K562 (cell line): Measurements from ENCODE around the gene COL23A1. TPM values are rescaled to one million over a fixed set of nuclear protein-coding genes. Genes with fewer than 3 reads are reported as not detected.
"Not testable (repeated sequence)": the region's sequence is repeated elsewhere in the genome, so short reads cannot be mapped to it uniquely, and the experiment has no call there.

Experiments used
- ATAC-seq: fragments of 200-7000 bp; cut with Tn5 transposase; 3 replicates; pipeline ENCODE4 v1.9.1; 2020; ENCODE audit warnings: moderate library complexity
- BruUV-seq: library from RNA; stranded (reverse); fragments of 400-500 nt; replicated peaks from 2 replicates; lab custom pipeline; 2021; lab: Mats Ljungman, UMichigan
- CTCF ChIA-PET: fragments of 300-600 bp; formaldehyde crosslinking; extraction: SDS; loops from one replicate; lab custom pipeline; 2021; ENCODE audit warnings: low intra/inter-chr PET ratio; lab: Yijun Ruan, JAX
- POLR2A ChIA-PET: fragments of 300-600, 350-650 bp; sonication (Branson Sonifier 250); formaldehyde crosslinking; extraction: SDS; loops from one replicate; lab custom pipeline; 2021; ENCODE audit warnings: antibody characterized with exemption, inconsistent platforms; lab: Yijun Ruan, JAX
- DNase-seq, 4 experiments: peaks; one replicate each; pipeline versions ENCODE4 v3.0.0 to v3.0.0-alpha.2; 2011 to 2018; ENCODE audit warnings: low spot score in 3 of 4, mixed read lengths in 3 of 4; ENCODE audit errors: extremely low read depth in 1 of 4
- FAIRE-seq: peaks from 2 replicates; lab custom pipeline; 2011; peaks lifted over from hg19 to GRCh38; lab: Jason Lieb, UNC
- H2AFZ ChIP-seq: 2 replicates; pipeline ENCODE4 v1.6.0; 2011; ENCODE audit warnings: low read depth, low read length, control low read depth, inconsistent platforms
- H3K27ac ChIP-seq: fragments of 200-600 bp; 3 replicates; pipeline ENCODE4 v1.8.0; 2011; ENCODE audit warnings: low read depth, mild to moderate bottlenecking, control low read depth, inconsistent platforms, low read length, moderate library complexity, mixed read lengths; ENCODE audit errors: extremely low read depth
- H3K27me3 ChIP-seq, 2 experiments: fragments of 300-600 bp in 1 of 2; 2 replicates in 1 of 2; 3 replicates in 1 of 2; pipeline versions ENCODE4 v1.6.0 to v1.8.0; 2011; ENCODE audit warnings: inconsistent platforms in 2 of 2, low read length in 2 of 2, mild to moderate bottlenecking in 1 of 2, mixed read lengths in 1 of 2, moderate library complexity in 1 of 2; ENCODE audit not compliant: control insufficient read depth in 2 of 2, insufficient read depth in 2 of 2
- H3K36me3 ChIP-seq: fragments of 300-600 bp; 3 replicates; pipeline ENCODE4 v1.8.0; 2011; ENCODE audit warnings: mild to moderate bottlenecking, low read length, inconsistent platforms; ENCODE audit not compliant: control insufficient read depth, insufficient read depth
- H3K4me1 ChIP-seq, 2 experiments: fragments of 200-600 bp in 1 of 2; replicated peaks in 1 of 2; 2 replicates in 1 of 2; 3 replicates in 1 of 2; pipeline versions ENCODE4 v1.5.1 to v1.8.0; 2011; ENCODE audit warnings: inconsistent platforms in 2 of 2, low read length in 2 of 2, mild to moderate bottlenecking in 1 of 2, mixed read lengths in 1 of 2, moderate library complexity in 1 of 2; ENCODE audit not compliant: control insufficient read depth in 2 of 2, insufficient read depth in 2 of 2
- H3K4me2 ChIP-seq: 2 replicates; pipeline ENCODE4 v1.6.1; 2011; ENCODE audit warnings: low read length, control low read depth, inconsistent platforms, mixed read lengths; ENCODE audit not compliant: insufficient read depth
- H3K4me3 ChIP-seq: fragments of 200-600 bp; sonication (generic), shearing (Covaris generic); 2 replicates; pipeline ENCODE4 v1.5.1; 2016; ENCODE audit warnings: control low read depth, inconsistent platforms
- H3K79me2 ChIP-seq: fragments of 200-600 bp; 3 replicates; pipeline ENCODE4 v1.8.0; 2011; ENCODE audit warnings: low read length, inconsistent platforms; ENCODE audit not compliant: control insufficient read depth, insufficient read depth
- H3K9ac ChIP-seq, 2 experiments: 2 replicates each; pipeline versions ENCODE4 v1.6.0 to v1.6.1; 2011; ENCODE audit warnings: low read depth in 2 of 2, low read length in 2 of 2, control low read depth in 1 of 2, inconsistent platforms in 1 of 2, mild to moderate bottlenecking in 1 of 2, mixed read lengths in 1 of 2; ENCODE audit not compliant: insufficient read depth in 1 of 2
- H3K9me1 ChIP-seq: one replicate; pipeline ENCODE4 v1.6.0; 2011; ENCODE audit warnings: inconsistent platforms, mild to moderate bottlenecking, low read length, moderate library complexity; ENCODE audit not compliant: control insufficient read depth, insufficient read depth
- H3K9me3 ChIP-seq: replicated peaks from 2 replicates; pipeline ENCODE4 v1.5.1; 2011; ENCODE audit warnings: low read depth, low read length, inconsistent platforms; ENCODE audit not compliant: control insufficient read depth, insufficient read depth
- H4K20me1 ChIP-seq: replicated peaks from 2 replicates; pipeline ENCODE4 v1.6.1; 2011; ENCODE audit warnings: low read length, inconsistent platforms, mixed read lengths; ENCODE audit not compliant: control insufficient read depth, insufficient read depth
- ARHGAP35 ChIP-seq: fragments of 450-650 bp; IDR thresholded peaks from 2 replicates; pipeline ENCODE4 v1.6.1; 2018; ENCODE audit not compliant: partially characterized antibody
- ATF7 ChIP-seq: fragments of 450-650 bp; IDR thresholded peaks from 2 replicates; pipeline ENCODE4 v1.7.1; 2014; ENCODE audit warnings: mild to moderate bottlenecking, moderate library complexity
- CTCFL ChIP-seq: IDR thresholded peaks from 2 replicates; pipeline ENCODE4 v1.6.1; 2011; ENCODE audit warnings: borderline replicate concordance, low read depth, mild to moderate bottlenecking, moderate library complexity, low read length; ENCODE audit not compliant: insufficient read depth, poor library complexity, severe bottlenecking
- DNMT1 ChIP-seq: fragments of 450-650 bp; IDR thresholded peaks from 2 replicates; pipeline ENCODE4 v1.6.1; 2016; ENCODE audit warnings: antibody characterized with exemption, mild to moderate bottlenecking
- KLF16 ChIP-seq: IDR thresholded peaks from 2 replicates; pipeline ENCODE4 v1.6.1; 2016; ENCODE audit warnings: antibody characterized with exemption
- NFE2 ChIP-seq: IDR thresholded peaks from 2 replicates; pipeline ENCODE4 v1.6.1; 2014; ENCODE audit warnings: antibody characterized with exemption, low read depth
- RAD21 ChIP-seq, 2 experiments: fragments of 250-450 bp in 1 of 2; fragments of 450-650 bp in 1 of 2; sonication (Bioruptor Pico) in 1 of 2; formaldehyde crosslinking in 1 of 2; IDR thresholded peaks in 1 of 2; conservative IDR thresholded peaks in 1 of 2; 2 replicates each; pipeline versions ENCODE4 v1.4.0 to v1.8.0; 2020 to 2022; ENCODE audit warnings: mild to moderate bottlenecking in 2 of 2, moderate library complexity in 1 of 2
- ZNF263 ChIP-seq: sonication (generic); formaldehyde crosslinking; IDR thresholded peaks from 2 replicates; pipeline ENCODE4 v1.8.0; 2022; ENCODE audit warnings: mild to moderate bottlenecking, missing genetic modification reagents, borderline replicate concordance
- WGBS: fragments of 100-300 bp; shearing (Covaris generic); methylation state at CpG from one replicate; pipeline ENCODE4 v1.1.6; 2016; ENCODE audit warnings: low coverage, mixed read lengths; ENCODE audit not compliant: insufficient coverage; ENCODE audit errors: missing lambda C conversion rate; 5-methylcytosine and 5-hydroxymethylcytosine counted together
- in situ Hi-C: fragments of 300-500 bp; cut with MboI; formaldehyde crosslinking; loops from 4 replicates; pipeline ENCODE4 v1.15.0; 2018; ENCODE audit warnings: inconsistent platforms, mixed read lengths
- intact Hi-C: fragments of 100-400 bp; cut with micrococcal nuclease; formaldehyde crosslinking; loops from 2 replicates; pipeline ENCODE4 v1.14.2; 2022
- polyA plus RNA-seq, 8 experiments: library from polyadenylated mRNA; depleted of rRNA in 4 of 8; stranded (reverse) in 5 of 8; unstranded in 3 of 8; fragments of >200 nt; fragmentation: Nextera tagmentation in 2 of 8; fragmentation: Illumina TruSeq in 1 of 8; extraction: Ambion mirVana in 2 of 8; extraction: Trizol in 1 of 8; gene quantifications; 2 replicates each; pipeline versions ENCODE4 v1.2.1 to v1.2.3, GENCODE V29; 2011 to 2014; ENCODE audit warnings: inconsistent platforms in 1 of 8, missing spikeins in 1 of 8
- total RNA-seq, 7 experiments: library from RNA; depleted of rRNA in 6 of 7; stranded (reverse); fragments of >200 nt in 6 of 7; fragmentation: Illumina TruSeq in 2 of 7; extraction: Trizol in 2 of 7; gene quantifications; 2 replicates each; pipeline versions ENCODE4 v1.2.1 to v1.2.3, GENCODE V29; 2011 to 2021; ENCODE audit warnings: low replicate concordance in 1 of 7
- TF ChIP-seq, protein P1 (sequence below): IDR thresholded peaks from 3 replicates; pipeline ENCODE4 v1.6.1; 2011; ENCODE audit warnings: borderline replicate concordance, mild to moderate bottlenecking; ENCODE audit not compliant: insufficient read length, insufficient read depth
- TF ChIP-seq, protein P2 (sequence below): fragments of 450-650 bp; conservative IDR thresholded peaks from 2 replicates; pipeline ENCODE4 v1.6.1; 2016; ENCODE audit warnings: missing genetic modification characterization, low read depth, mild to moderate bottlenecking, missing compliant biosample characterization, moderate library complexity

COL23A1 gene
- total and polyA plus RNA-seq, 9 of the 15 experiments (the other 6 are each of a cell fraction or from before 2014, with no cell fraction given) = 0.09 TPM; not detected in 8

DNA sequence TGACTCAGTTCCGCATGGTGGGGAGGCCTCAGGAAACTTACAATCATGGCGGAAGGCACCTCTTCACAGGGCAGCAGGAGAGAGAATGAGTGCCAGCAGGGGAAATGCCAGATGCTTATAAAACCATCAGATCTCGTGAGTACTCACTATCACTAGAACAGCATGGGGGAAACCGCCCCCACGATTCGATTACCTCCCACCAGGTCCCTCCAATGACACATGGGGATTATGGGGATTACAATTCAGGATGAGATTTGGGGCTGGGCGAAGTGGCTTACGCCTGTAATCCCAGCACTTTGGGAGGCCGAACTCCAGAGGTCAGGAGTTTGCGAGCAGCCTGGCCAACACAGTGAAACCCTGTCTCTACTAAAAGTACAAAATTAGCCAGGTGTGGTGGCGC is 392.0 kb downstream of the COL23A1 start:
- H2AFZ ChIP-seq, H3K4me3 ChIP-seq, DNase-seq, H3K9me1 ChIP-seq, H3K27ac ChIP-seq, H4K20me1 ChIP-seq, H3K9ac ChIP-seq, intact Hi-C loops, FAIRE-seq, H3K79me2 ChIP-seq, ATAC-seq, H3K9me3 ChIP-seq, H3K4me2 ChIP-seq, H3K36me3 ChIP-seq, in situ Hi-C loops, BruUV-seq, CTCF ChIA-PET: not testable (repeated sequence)
- POLR2A ChIA-PET = interaction anchor here (2.0 kb wide), 1 partner anchor 8 kb away, joined by 11 read pairs; no protein-coding TSS in a partner anchor
- WGBS = 64% methylated on average over 11 of the region's 11 CpGs
- Histone ChIP-seq H3K4me1 (peaks cover 3 to 14% of the 10 kb centered on the region in 2 experiments; a peak in 4 of 5 replicates), H3K27me3 (peaks cover 5 to 16% of the 10 kb centered on the region in 2 experiments; a peak in 3 of 5 replicates)

GRCh38 chr5:178196986-178197385 is 393.2 kb downstream of the COL23A1 start:
- no TSS peak for BruUV-seq
- WGBS = 70% methylated on average over 8 of the region's 8 CpGs
- Histone ChIP-seq H3K4me3 (no peak overlapping the region), H3K9me3 (no peaks in the 10 kb centered on the region; the same call in 1 of the 2 replicates), H3K4me1 (peaks cover 0 to 8% of the 10 kb centered on the region in 2 experiments; a peak in 3 of 5 replicates), H3K4me2 (no peak overlapping the region), H3K27ac (no peak overlapping the region), H4K20me1 (no peaks in the 10 kb centered on the region), H3K79me2 (no peaks in the 10 kb centered on the region), H3K9me1 (no peaks in the 10 kb centered on the region), H3K9ac (no peak overlapping the region), H3K36me3 (no peaks in the 10 kb centered on the region), H3K27me3 (peaks cover 5 to 16% of the 10 kb centered on the region in 2 experiments; a peak in 3 of 5 replicates), H2AFZ (no peak overlapping the region)
- DNase-seq (peak; percentile 62 to 70 (median 66)), ATAC-seq (peak; percentile 94), FAIRE-seq (peak; percentile 89)
- POLR2A ChIA-PET = interaction anchor here (0.6 to 2.0 kb wide), 5 partner anchors 9 to 70 kb away, joined by 3 to 11 read pairs (median 5); no protein-coding TSS in a partner anchor
- CTCF ChIA-PET = no interaction called here
- in situ Hi-C loops = no loop called here
- intact Hi-C loops = no loop called here
- TF ChIP-seq KLF16 = peak; percentile 31; the same call in 1 of the 2 replicates
- TF ChIP-seq, protein P1, sequence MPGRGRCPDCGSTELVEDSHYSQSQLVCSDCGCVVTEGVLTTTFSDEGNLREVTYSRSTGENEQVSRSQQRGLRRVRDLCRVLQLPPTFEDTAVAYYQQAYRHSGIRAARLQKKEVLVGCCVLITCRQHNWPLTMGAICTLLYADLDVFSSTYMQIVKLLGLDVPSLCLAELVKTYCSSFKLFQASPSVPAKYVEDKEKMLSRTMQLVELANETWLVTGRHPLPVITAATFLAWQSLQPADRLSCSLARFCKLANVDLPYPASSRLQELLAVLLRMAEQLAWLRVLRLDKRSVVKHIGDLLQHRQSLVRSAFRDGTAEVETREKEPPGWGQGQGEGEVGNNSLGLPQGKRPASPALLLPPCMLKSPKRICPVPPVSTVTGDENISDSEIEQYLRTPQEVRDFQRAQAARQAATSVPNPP = no peak
- TF ChIP-seq ATF7 = no peak
- no peak for TF ChIP-seq ZNF263 (CRISPR knock-in tag)
- TF ChIP-seq RAD21 (CRISPR knock-in tag; conservative IDR thresholded peaks at IDR 0.05 in 1 of 2, IDR thresholded peaks at IDR 0.05 in 1 of 2) = peak in 1 of 2 experiments; percentile 60; a peak in 2 of 4 replicates
- TF ChIP-seq, protein P2, sequence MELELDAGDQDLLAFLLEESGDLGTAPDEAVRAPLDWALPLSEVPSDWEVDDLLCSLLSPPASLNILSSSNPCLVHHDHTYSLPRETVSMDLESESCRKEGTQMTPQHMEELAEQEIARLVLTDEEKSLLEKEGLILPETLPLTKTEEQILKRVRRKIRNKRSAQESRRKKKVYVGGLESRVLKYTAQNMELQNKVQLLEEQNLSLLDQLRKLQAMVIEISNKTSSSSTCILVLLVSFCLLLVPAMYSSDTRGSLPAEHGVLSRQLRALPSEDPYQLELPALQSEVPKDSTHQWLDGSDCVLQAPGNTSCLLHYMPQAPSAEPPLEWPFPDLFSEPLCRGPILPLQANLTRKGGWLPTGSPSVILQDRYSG (tag) = no peak
- no peak for TF ChIP-seq DNMT1
- 0 out of 2 replicates have a peak, but pooled peaks have one; percentile 26 for TF ChIP-seq NFE2
- TF ChIP-seq ARHGAP35 = no peak
- TF ChIP-seq CTCFL = peak; percentile 66
